Activated T-helper 17 cell treated with anti-CD3 and anti-CD28 coated beads, Interleukin-2, amount 50 U/mL, for 72 hours (primary cell): ENCODE data around the gene RAVER1. TPM values are rescaled to one million over a fixed set of nuclear protein-coding genes. Genes with fewer than 3 reads are reported as not detected.
"Not testable (repeated sequence)": the region's sequence is repeated elsewhere in the genome, so short reads cannot be mapped to it uniquely, and the experiment has no call there.

ENCODE experiments used
- ATAC-seq: fragments of 150-1000 bp; cut with Tn5 transposase; replicated peaks from 2 replicates; pipeline ENCODE4 v1.10.0; 2021; ENCODE audit warnings: mild to moderate bottlenecking, moderate library complexity
- H3K27ac Mint-ChIP-seq: one replicate; pipeline ENCODE4 v1.8.0; 2022; ENCODE audit warnings: mixed read lengths
- H3K27me3 Mint-ChIP-seq: one replicate; pipeline ENCODE4 v1.8.0; 2022; ENCODE audit warnings: mixed read lengths
- H3K36me3 Mint-ChIP-seq: one replicate; pipeline ENCODE4 v1.8.0; 2022; ENCODE audit warnings: low read depth, mild to moderate bottlenecking, mixed read lengths
- H3K4me1 Mint-ChIP-seq: one replicate; pipeline ENCODE4 v1.8.0; 2022; ENCODE audit warnings: mixed read lengths
- H3K4me3 Mint-ChIP-seq: one replicate; pipeline ENCODE4 v1.8.0; 2022; ENCODE audit warnings: mild to moderate bottlenecking, mixed read lengths
- H3K9me3 Mint-ChIP-seq: one replicate; pipeline ENCODE4 v1.8.0; 2022; ENCODE audit warnings: mixed read lengths
- total RNA-seq, 2 donors: library from RNA; stranded (reverse); gene quantifications; one replicate each; pipeline ENCODE4 v1.2.3, GENCODE V29; 2022

RAVER1 gene, protein sequence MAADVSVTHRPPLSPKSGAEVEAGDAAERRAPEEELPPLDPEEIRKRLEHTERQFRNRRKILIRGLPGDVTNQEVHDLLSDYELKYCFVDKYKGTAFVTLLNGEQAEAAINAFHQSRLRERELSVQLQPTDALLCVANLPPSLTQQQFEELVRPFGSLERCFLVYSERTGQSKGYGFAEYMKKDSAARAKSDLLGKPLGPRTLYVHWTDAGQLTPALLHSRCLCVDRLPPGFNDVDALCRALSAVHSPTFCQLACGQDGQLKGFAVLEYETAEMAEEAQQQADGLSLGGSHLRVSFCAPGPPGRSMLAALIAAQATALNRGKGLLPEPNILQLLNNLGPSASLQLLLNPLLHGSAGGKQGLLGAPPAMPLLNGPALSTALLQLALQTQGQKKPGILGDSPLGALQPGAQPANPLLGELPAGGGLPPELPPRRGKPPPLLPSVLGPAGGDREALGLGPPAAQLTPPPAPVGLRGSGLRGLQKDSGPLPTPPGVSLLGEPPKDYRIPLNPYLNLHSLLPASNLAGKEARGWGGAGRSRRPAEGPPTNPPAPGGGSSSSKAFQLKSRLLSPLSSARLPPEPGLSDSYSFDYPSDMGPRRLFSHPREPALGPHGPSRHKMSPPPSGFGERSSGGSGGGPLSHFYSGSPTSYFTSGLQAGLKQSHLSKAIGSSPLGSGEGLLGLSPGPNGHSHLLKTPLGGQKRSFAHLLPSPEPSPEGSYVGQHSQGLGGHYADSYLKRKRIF
- 10 to 100 TPM; 66.3 to 88.7 TPM for total RNA-seq

DNA sequence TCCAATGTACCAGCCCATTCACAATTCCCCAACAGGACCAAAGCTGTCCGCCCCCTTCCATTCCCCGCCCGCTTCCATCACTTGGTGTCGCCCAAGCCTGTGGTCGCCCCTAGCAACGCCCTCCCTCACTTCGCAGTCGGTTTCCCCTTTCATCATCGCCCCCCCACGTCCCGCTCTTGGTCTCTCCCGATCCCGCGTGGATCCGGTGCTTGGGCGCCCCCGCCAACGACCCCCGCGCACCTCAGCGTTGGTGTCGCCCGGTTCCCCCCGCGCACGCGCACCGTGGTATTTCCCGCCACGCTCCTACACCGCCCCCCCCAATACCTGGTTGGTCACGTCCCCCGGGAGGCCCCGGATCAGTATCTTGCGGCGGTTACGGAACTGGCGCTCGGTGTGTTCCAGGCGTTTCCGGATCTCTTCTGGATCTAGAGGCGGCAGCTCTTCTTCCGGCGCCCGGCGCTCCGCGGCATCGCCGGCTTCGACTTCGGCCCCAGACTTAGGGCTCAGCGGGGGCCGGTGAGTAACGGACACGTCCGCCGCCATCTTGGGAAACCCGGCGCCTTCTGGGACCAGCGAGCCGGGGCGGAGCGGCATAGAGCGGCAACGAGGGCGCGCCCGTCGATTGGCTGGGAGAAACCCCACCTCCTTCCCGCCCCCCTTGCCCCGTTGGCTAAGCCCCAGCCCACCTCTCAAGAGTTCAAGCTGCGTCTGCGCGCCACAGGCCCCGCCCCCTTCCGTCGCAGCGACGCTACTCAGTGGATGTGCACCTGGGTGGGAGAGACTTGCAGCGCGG is at the start of gene RAVER1:
Gene RAVER1 (minus strand): TSS at position 565 of the 793 bp plus-strand sequence. CDS start 22 bp downstream, at position 543.
- Mint-ChIP-seq H3K36me3 (peaks cover 86% of the 10 kb centered on the region), H3K4me3 (peak within 1 kb of the TSS; percentile 94), H3K9me3 (no peaks in the 10 kb centered on the region), H3K4me1 (peaks cover 4% of the 10 kb centered on the region), H3K27me3 (no peaks in the 10 kb centered on the region), H3K27ac (peak within 1 kb of the TSS; percentile 94)
- peak; percentile 96 for ATAC-seq

DNA sequence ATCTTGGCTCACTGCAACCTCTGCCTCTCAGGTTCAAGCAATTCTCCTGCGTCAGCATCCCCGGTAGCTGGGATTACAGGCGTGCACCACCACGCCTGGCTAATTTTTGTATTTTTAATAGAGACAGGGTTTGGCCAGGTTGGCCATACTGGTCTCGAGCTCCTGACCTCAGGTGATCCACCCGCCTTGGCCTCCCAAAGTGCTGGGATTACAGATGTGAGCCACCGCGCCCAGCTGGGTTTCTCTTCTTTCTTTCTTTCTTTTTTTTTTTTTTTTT is 49.8 kb upstream of the RAVER1 start:
- not testable (repeated sequence) for H3K9me3 Mint-ChIP-seq, H3K27me3 Mint-ChIP-seq, H3K27ac Mint-ChIP-seq, ATAC-seq, H3K4me3 Mint-ChIP-seq
- Mint-ChIP-seq H3K4me1 (peaks cover 14% of the 10 kb centered on the region), H3K36me3 (peaks cover 23% of the 10 kb centered on the region)

DNA sequence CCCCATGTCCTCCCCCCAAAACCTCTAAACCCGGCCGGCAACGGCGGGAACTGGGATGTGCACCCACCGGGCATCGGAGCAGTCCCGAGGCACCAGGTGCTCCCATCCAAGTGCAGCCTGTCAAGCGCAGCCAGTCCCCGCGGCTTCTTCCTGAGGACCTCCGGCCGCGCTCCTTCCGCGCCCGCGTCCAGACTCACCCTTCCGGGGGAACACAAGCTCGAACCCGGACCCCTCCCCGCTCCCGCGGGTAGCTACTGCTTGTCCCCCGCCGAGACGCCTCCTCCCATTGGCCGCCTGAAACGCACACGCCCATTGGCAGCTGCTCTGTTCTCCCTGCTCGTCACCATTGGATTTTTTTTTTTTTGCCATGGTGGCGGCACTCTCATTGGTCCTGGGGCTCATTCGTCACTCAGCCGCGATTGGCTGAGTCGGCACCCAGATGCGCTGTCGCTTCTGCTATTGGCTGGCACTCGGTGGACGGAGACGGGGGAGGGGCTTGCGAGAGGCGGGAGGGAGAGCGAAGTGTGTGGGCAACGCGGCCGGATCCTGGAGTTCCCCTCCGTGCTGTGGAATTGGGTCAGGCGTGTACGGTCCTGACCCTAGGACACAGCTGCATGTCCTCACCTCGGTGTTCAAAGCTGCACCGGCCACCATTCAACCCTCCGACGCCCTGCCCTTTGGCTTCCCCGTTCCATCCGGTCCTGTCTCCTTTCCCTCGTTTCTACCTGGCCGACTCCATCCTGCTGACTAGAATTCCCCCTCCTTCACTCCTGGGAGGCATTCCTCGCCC is 47.2 kb upstream of the RAVER1 start, which contains the start of gene TYK2:
Gene TYK2 (minus strand): TSS at position 260 of the 790 bp plus-strand sequence. CDS start 2,166 bp downstream, outside the sequence.
- Mint-ChIP-seq H3K36me3 (peaks cover 43% of the 10 kb centered on the region), H3K27me3 (no peaks in the 10 kb centered on the region), H3K27ac (peak within 1 kb of the TSS; percentile 85), H3K9me3 (no peaks in the 10 kb centered on the region), H3K4me1 (peaks cover 14% of the 10 kb centered on the region), H3K4me3 (peak within 1 kb of the TSS; percentile 89)
- ATAC-seq = peak; percentile 99

DNA sequence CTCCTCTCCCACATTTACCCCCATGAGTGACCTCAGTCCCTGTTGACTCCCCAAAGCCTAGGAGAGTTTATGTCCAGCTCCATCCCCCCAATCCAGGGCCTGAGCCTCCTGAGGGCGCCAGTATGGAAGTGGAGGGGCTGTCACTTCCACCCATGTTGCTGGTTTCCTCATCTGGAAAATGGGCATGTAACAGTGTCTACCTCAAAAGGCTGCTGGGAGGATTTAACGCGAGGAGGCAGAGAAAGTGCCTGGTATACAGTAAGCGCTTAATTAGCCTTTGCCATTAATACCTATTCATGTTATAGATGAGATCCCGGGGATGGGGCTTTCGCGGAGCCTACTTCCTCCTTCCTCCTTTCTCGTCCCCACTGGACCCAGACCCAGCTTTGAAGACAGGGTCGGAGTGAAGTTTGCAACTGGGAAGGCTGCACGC is 46.6 kb upstream of the RAVER1 start:
- H3K4me3 Mint-ChIP-seq = peak overlapping the region; percentile 89
- H3K27me3 Mint-ChIP-seq = no peaks in the 10 kb centered on the region
- peaks cover 49% of the 10 kb centered on the region for H3K36me3 Mint-ChIP-seq
- no peaks in the 10 kb centered on the region for H3K9me3 Mint-ChIP-seq
- H3K4me1 Mint-ChIP-seq = peaks cover 14% of the 10 kb centered on the region
- no peak for ATAC-seq
- H3K27ac Mint-ChIP-seq = peak overlapping the region; percentile 85

DNA sequence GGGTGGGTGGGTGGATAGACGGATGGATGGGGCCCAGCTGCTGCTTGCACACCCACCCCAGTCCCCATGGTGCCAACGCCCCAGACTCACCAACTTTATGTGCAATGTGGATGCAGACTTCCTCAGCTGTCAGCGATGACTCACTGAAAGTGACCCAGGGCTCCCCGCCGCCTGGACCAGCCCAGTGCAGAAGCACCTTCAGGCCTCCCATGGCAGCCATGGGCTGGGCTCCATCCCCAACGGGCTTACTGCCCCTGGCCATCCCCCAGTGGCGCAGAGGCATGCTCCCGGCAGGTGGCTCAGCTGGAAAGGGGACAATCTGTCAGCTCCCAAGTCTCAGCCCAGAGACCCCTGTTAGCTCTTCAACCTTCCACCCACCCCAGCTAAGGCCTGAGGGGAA is 44.8 kb upstream of the RAVER1 start:
- Mint-ChIP-seq H3K27me3 (no peaks in the 10 kb centered on the region), H3K4me1 (peaks cover 14% of the 10 kb centered on the region), H3K27ac (peak overlapping the region; percentile 71), H3K36me3 (peaks cover 66% of the 10 kb centered on the region), H3K4me3 (peak overlapping the region; percentile 34), H3K9me3 (no peaks in the 10 kb centered on the region)
- ATAC-seq = no peak

DNA sequence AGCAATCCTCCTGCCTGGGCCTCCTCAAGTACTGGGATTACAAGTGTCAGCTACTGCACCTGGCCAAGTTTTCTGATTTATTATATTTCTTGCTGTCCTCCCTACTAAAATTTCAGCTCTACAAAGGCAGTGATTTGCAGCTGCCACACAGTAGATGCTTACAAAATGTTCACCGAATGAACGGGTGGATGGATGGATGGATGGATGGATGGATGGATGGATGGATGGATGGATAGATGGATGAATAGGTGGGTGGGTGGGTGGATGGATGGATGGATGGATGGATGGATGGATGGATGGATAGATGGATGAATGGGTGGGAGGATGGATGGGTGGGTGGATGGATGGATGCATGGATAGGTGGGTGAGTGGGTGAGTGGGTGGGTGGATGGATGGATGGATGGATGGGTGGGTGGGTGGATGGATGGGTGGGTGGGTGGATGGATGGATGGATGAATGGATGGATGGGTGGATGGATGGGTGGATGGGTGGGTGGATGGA is 43.9 kb upstream of the RAVER1 start:
- H3K4me1 Mint-ChIP-seq = peaks cover 14% of the 10 kb centered on the region
- H3K36me3 Mint-ChIP-seq = peaks cover 75% of the 10 kb centered on the region
- H3K9me3 Mint-ChIP-seq, H3K27me3 Mint-ChIP-seq, ATAC-seq, H3K4me3 Mint-ChIP-seq, H3K27ac Mint-ChIP-seq: not testable (repeated sequence)

DNA sequence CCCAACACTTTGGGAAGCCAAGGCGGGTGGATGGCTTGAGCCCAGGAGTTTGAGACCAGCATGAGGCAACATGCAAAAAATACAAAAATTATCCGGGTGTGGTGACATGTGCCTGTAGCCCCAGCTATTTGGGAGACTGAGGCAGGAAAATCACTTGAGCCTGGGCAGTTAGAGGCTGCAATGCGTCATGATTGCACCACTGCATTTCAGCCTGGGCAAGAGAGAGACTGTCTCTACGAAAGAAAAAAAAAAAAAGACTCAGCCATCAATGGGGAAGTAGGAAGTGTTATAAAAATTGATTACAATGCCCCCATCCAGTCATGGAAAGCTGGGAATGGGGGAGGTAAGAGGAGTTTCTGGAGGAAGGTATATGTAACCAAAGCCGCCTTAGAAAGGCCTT is 41.6 kb upstream of the RAVER1 start:
- peaks cover 7% of the 10 kb centered on the region for H3K4me1 Mint-ChIP-seq
- peaks cover 85% of the 10 kb centered on the region for H3K36me3 Mint-ChIP-seq
- no peaks in the 10 kb centered on the region for H3K9me3 Mint-ChIP-seq
- no peaks in the 10 kb centered on the region for H3K27me3 Mint-ChIP-seq
- H3K27ac Mint-ChIP-seq = no peak overlapping the region
- ATAC-seq = no peak
- no peak overlapping the region for H3K4me3 Mint-ChIP-seq

DNA sequence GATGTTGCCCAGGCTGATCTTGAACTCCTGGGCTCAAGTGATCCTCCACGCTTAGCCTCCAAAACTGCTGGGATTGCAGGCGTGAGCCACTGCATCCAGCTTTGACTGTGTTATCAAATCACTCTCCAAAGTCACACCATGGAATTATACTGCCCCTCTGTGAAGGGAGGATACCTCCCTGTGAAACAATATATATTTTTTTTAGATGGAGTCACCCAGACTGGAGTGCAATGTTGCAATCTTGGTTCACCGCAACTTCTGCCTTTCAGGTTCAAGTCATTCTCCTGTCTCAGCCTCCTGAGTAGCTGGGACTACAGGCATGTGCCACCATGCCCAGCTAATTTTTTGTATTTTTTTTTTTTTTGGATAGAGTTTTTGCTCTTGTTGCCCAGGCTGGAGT is 39.4 kb upstream of the RAVER1 start:
- H3K9me3 Mint-ChIP-seq = no peaks in the 10 kb centered on the region
- H3K27ac Mint-ChIP-seq = no peak overlapping the region
- ATAC-seq = no peak
- H3K27me3 Mint-ChIP-seq = no peaks in the 10 kb centered on the region
- no peak overlapping the region for H3K4me3 Mint-ChIP-seq
- H3K4me1 Mint-ChIP-seq = no peaks in the 10 kb centered on the region
- H3K36me3 Mint-ChIP-seq = peaks cover 90% of the 10 kb centered on the region

DNA sequence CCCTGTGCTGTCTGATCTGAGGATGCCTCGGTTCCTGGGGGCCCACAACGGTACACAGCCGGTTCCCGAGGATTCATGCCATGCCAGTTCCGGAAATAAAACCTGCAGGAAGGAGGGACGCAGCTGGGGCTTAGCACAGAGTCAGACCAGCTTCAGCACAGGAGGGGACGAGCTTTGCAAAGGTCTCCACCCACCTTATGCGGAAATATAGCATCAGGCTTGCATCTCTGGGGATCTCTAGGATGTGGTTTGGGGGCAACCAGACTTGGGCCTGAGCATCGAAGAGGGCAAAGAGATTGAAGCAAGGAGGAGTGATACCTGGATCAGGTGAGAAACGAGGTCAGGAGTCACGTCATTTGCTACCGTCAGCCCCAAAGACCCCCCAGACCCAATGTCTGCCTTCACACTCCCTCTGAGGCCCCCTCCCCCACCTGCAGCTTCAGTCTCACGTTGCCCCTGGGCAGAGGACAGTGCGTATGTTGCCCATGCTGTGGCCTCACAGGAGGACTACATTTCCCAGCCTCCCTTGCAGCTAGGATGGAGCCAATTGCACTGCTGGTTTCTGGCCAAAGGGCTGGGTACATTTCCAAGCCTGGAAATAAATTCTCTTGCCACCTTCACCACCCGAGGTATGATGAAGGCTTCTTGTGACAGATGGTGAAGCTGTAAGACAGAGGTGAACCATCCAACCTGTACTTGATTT is 34.9 kb upstream of the RAVER1 start:
- no peaks in the 10 kb centered on the region for H3K4me1 Mint-ChIP-seq
- H3K27me3 Mint-ChIP-seq = no peaks in the 10 kb centered on the region
- H3K4me3 Mint-ChIP-seq = no peak overlapping the region
- no peak overlapping the region for H3K27ac Mint-ChIP-seq
- peaks cover 94% of the 10 kb centered on the region for H3K36me3 Mint-ChIP-seq
- no peaks in the 10 kb centered on the region for H3K9me3 Mint-ChIP-seq
- no peak for ATAC-seq

DNA sequence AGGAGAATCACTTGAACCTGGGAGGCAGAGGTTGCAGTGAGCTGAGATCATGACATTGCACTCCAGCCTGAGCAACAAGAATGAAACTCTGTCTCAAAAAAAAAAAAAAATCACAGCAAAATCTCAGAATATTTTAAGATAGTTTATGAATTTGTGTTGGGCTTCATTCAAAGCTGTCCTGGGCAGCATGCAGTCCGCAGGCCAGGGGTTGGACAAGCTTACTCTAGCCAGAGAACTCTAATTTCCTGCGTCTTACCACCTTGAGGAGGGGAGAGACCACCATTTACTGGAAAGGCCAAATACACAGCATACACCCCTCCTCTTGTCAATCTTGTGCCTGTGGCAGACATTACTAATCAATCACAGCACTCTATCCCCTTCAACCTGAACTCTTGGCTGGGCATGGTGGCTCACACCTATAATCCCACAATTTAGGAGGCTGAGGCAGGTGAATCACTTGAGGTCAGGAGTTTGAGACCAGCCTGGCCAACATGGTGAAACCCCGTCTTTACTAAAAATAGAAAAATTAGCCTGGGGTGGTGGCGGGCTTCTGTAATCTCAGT is 33.7 kb upstream of the RAVER1 start:
- H3K36me3 Mint-ChIP-seq = peaks cover 95% of the 10 kb centered on the region
- H3K9me3 Mint-ChIP-seq, H3K27me3 Mint-ChIP-seq: not testable (repeated sequence)

DNA sequence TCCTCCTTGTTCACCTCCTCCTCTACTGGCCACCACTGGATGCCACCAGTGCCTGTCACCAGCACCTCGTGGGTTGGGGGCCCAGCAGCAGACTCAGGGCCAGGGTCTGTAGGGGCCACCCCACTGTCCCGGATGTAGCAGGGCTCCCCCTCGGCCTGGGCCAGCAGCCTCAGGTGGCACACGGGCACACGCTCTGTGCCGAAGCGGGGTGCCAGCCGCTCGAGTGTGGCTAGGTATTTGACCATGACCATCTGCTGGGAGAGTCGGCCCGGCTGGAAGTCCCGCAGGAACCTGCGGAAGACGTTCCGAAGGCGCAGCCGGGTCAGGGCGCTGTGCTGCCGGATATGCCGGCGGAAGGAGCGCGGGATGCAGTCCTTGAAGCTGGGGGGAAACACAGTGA is 32.2 kb upstream of the RAVER1 start:
- Mint-ChIP-seq H3K9me3 (no peaks in the 10 kb centered on the region), H3K27ac (no peak overlapping the region), H3K4me1 (no peaks in the 10 kb centered on the region), H3K27me3 (no peaks in the 10 kb centered on the region), H3K36me3 (peaks cover 100% of the 10 kb centered on the region), H3K4me3 (no peak overlapping the region)
- ATAC-seq = no peak

More for the DNA sequence above, 33.7 kb upstream of the RAVER1 start:
- not testable (repeated sequence) for H3K4me1 Mint-ChIP-seq, ATAC-seq, H3K4me3 Mint-ChIP-seq, H3K27ac Mint-ChIP-seq

DNA sequence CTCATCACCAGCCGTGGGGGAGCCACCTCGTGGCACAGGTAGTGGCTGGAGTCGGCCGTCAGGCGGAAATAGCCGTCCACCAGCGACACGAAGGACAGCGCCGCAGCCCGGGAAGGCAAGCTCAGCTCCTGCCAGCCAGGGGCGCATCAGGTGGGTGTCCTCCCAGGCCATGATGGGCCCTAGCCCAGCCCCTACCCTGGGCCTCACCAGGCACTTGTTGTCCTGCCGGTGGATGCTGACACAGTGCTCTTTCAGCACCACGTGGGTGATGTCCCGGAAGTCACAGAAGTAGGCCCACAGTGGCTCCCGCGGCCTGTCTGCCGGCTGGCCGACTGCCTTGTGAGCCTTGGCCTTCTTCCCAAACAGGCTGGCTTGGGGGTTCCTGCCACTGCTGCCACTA is 31.3 kb upstream of the RAVER1 start:
- ATAC-seq = no peak
- Mint-ChIP-seq H3K4me1 (no peaks in the 10 kb centered on the region), H3K9me3 (no peaks in the 10 kb centered on the region), H3K4me3 (no peak overlapping the region), H3K27me3 (no peaks in the 10 kb centered on the region), H3K36me3 (peaks cover 100% of the 10 kb centered on the region), H3K27ac (no peak overlapping the region)

DNA sequence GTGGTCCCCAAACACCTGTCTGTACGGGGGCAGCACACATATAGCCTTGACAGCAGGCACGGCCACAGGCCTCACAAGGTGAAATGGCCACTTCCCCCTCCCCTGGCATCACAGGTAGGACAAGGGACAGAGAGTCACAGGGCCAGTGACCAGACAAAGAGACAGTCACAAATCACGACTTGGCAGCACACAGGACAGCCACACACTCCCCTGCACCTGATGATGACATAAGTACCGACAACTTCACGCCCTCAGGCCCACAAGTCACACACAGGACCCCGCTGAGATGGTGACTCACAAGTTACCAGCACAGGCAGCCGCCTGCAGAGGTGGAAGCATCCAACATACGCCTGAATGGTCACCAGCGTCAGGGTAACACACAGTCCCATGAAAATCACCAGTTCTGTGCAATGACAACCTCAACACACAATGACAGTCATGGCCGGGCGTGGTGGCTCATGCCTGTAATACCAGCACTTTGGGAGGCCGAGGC is 30.5 kb upstream of the RAVER1 start:
- Mint-ChIP-seq H3K27ac (no peak overlapping the region), H3K27me3 (no peaks in the 10 kb centered on the region)

More for the DNA sequence above, 30.5 kb upstream of the RAVER1 start:
- no peak overlapping the region for H3K4me3 Mint-ChIP-seq
- no peaks in the 10 kb centered on the region for H3K4me1 Mint-ChIP-seq
- H3K36me3 Mint-ChIP-seq = peaks cover 100% of the 10 kb centered on the region
- ATAC-seq = no peak
- H3K9me3 Mint-ChIP-seq = no peaks in the 10 kb centered on the region
